OCI-LY1 (cell line): ENCODE measurements around the gene NOXA1.
A peak's percentile ranks its signal among the peaks of the same experiment; 100 is the strongest.

Source experiments
- H2AFZ ChIP-seq: fragments of 200-600 bp; sonication (generic), shearing (Covaris generic); 2 replicates; pipeline ENCODE4 v1.6.0; 2014; ENCODE audit warnings: antibody characterized with exemption, mild to moderate bottlenecking, low read length
- H3F3A ChIP-seq: fragments of 200-600 bp; sonication (generic), shearing (Covaris generic); 2 replicates; pipeline ENCODE4 v1.6.0; 2014; ENCODE audit warnings: mild to moderate bottlenecking, antibody characterized with exemption, low read length, moderate library complexity; ENCODE audit not compliant: insufficient read depth
- H3K27ac ChIP-seq: fragments of 200-600 bp; sonication (generic); 2 replicates; pipeline ENCODE4 v1.5.1; 2014; ENCODE audit warnings: low read length, mixed run types, mild to moderate bottlenecking, low read depth; ENCODE audit not compliant: poor library complexity, severe bottlenecking
- H3K27me3 ChIP-seq: fragments of 200-600 bp; sonication (generic); 2 replicates; pipeline ENCODE4 v1.6.0; 2014; ENCODE audit warnings: antibody characterized with exemption, mild to moderate bottlenecking, low read length, moderate library complexity; ENCODE audit not compliant: insufficient read depth
- H3K36me3 ChIP-seq: fragments of 200-600 bp; sonication (generic); 2 replicates; pipeline ENCODE4 v1.6.1; 2014; ENCODE audit warnings: mild to moderate bottlenecking, antibody characterized with exemption, low read length, moderate library complexity, mixed read lengths; ENCODE audit not compliant: insufficient read depth
- H3K4me1 ChIP-seq: fragments of 200-600 bp; sonication (generic); 2 replicates; pipeline ENCODE4 v1.5.1; 2014; ENCODE audit warnings: mild to moderate bottlenecking, low read length, moderate library complexity; ENCODE audit not compliant: insufficient read depth, severe bottlenecking
- H3K4me2 ChIP-seq: fragments of 200-600 bp; sonication (generic), shearing (Covaris generic); 2 replicates; pipeline ENCODE4 v1.6.1; 2014; ENCODE audit warnings: low read length
- H3K4me3 ChIP-seq: fragments of 200-600 bp; sonication (generic); 2 replicates; pipeline ENCODE4 v1.5.1; 2014; ENCODE audit warnings: low read length, low read depth, mild to moderate bottlenecking, mixed read lengths; ENCODE audit not compliant: poor library complexity, severe bottlenecking
- H3K79me2 ChIP-seq: fragments of 200-600 bp; shearing (Covaris generic); 2 replicates; pipeline ENCODE4 v1.6.1; 2016; ENCODE audit warnings: mixed run types, low read length, mixed read lengths; ENCODE audit not compliant: insufficient read depth
- H3K9ac ChIP-seq: fragments of 200-600 bp; sonication (generic), shearing (Covaris generic); 2 replicates; pipeline ENCODE4 v1.6.1; 2014; ENCODE audit warnings: mild to moderate bottlenecking, low read length, mixed read lengths
- H3K9me2 ChIP-seq: fragments of 200-600 bp; sonication (generic), shearing (Covaris generic); 2 replicates; pipeline ENCODE4 v1.6.1; 2014; ENCODE audit warnings: low read depth, mild to moderate bottlenecking, low read length, mixed read lengths
- H3K9me3 ChIP-seq: fragments of 200-600 bp; shearing (Covaris generic); 2 replicates; pipeline ENCODE4 v1.6.1; 2014; ENCODE audit warnings: low read length, mixed read lengths
- H4K20me1 ChIP-seq: fragments of 200-600 bp; sonication (generic), shearing (Covaris generic); 2 replicates; pipeline ENCODE4 v1.6.0; 2016; ENCODE audit warnings: mild to moderate bottlenecking, low read length; ENCODE audit not compliant: insufficient read depth
- EZH2 ChIP-seq: fragments of 200-600 bp; sonication (generic), shearing (Covaris generic); IDR thresholded peaks from 2 replicates; pipeline ENCODE4 v1.8.0; 2017; ENCODE audit warnings: borderline replicate concordance, mixed run types, mild to moderate bottlenecking, antibody characterized with exemption, low read length, moderate library complexity, mixed read lengths
- TF ChIP-seq, protein P1 (sequence below): fragments of 200-600 bp; sonication (generic), shearing (Covaris generic); IDR thresholded peaks from 2 replicates; pipeline ENCODE4 v1.5.1; 2017; ENCODE audit warnings: mild to moderate bottlenecking, antibody characterized with exemption, low read length, moderate library complexity, mixed read lengths

NOXA1 gene

DNA sequence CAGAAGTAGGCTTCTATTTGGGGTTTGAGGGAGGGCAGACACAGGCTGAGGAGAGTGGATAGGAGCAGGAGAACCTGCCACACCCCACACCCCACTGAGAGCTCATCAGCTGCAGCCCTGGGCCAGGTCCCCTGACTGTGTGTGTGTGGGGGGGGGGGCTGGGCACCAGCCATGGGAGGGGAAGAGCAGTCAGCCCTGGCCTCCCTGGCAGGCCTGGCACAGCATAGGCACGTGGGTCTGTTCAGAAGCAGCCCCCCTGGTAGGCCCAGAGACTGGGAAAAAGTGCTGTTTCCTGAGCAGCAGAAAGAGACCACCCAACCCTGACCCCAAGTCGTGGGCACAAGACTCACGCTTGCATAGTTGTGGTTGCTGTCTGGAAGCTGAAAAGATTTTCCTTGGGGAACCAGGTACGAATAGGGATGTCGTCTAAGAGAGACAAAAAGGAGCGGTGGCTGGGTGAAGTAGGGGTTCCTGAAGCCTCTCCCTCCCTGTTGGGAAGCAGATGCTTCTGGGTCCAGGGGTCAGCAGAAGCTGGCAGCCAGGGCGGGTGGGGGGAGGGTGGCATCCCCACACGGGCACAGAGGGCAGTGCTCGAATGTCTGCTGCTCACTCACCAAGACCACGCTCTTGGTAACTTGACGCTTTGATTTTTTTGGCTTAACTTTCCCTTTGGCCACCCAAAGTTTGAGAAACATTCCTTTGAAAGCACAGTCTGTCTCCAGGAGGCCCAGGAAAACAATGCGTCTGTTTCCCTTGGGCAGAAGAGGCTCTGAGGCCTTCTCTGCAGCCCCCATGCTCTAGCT lies 33.1 kb downstream of the NOXA1 start:
- no peak overlapping the region for H3K4me2 ChIP-seq
- TF ChIP-seq, protein P1, sequence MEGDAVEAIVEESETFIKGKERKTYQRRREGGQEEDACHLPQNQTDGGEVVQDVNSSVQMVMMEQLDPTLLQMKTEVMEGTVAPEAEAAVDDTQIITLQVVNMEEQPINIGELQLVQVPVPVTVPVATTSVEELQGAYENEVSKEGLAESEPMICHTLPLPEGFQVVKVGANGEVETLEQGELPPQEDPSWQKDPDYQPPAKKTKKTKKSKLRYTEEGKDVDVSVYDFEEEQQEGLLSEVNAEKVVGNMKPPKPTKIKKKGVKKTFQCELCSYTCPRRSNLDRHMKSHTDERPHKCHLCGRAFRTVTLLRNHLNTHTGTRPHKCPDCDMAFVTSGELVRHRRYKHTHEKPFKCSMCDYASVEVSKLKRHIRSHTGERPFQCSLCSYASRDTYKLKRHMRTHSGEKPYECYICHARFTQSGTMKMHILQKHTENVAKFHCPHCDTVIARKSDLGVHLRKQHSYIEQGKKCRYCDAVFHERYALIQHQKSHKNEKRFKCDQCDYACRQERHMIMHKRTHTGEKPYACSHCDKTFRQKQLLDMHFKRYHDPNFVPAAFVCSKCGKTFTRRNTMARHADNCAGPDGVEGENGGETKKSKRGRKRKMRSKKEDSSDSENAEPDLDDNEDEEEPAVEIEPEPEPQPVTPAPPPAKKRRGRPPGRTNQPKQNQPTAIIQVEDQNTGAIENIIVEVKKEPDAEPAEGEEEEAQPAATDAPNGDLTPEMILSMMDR = no peak
- peak overlapping the region; percentile 33 for H3K27ac ChIP-seq
- no peak overlapping the region for H3K4me3 ChIP-seq
- H3K9ac ChIP-seq = no peak overlapping the region
- no peaks in the 10 kb centered on the region for H4K20me1 ChIP-seq
- peaks cover 27% of the 10 kb centered on the region for H3K36me3 ChIP-seq
- peaks cover 40% of the 10 kb centered on the region for H3K4me1 ChIP-seq
- H3F3A ChIP-seq = no peaks in the 10 kb centered on the region
- H3K9me3 ChIP-seq = no peaks in the 10 kb centered on the region
- H3K79me2 ChIP-seq = no peaks in the 10 kb centered on the region
- H3K27me3 ChIP-seq = no peaks in the 10 kb centered on the region
- no peaks in the 10 kb centered on the region for H3K9me2 ChIP-seq
- no peak overlapping the region for H2AFZ ChIP-seq

DNA sequence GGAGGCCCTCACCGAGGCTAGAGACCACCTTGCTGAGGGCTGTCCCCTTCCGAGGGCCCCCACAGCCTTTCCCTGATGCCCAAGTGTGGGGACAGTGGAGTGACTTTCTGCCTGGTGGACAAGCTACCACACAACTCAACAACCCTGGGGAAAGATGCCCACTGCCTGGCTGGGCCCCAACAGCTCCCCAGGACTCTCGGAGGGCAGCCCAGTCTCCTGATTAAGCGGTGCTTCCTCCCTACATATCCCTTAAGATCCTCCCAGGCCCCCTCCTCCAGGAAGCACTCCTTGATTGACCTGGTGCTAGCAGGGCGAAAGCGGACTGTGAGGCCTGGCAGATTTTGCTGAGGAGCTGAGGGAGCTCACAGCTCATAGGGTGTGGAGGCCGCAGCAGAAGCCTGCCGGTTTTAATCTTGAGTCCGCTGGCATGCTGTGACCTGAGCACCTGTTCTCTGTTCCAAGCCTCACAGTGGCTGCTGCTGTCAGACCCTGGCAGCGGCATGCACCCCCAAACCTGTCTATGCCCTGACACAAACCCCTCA lies 33.7 kb downstream of the NOXA1 start:
- Histone ChIP-seq H3K9me2 (no peaks in the 10 kb centered on the region), H3K4me2 (no peak overlapping the region), H3K27ac (no peak overlapping the region), H3F3A (no peaks in the 10 kb centered on the region), H4K20me1 (no peaks in the 10 kb centered on the region), H3K9ac (no peak overlapping the region), H3K4me3 (no peak overlapping the region), H3K79me2 (no peaks in the 10 kb centered on the region), H3K9me3 (no peaks in the 10 kb centered on the region), H3K4me1 (peaks cover 44% of the 10 kb centered on the region), H3K36me3 (peaks cover 27% of the 10 kb centered on the region), H2AFZ (no peak overlapping the region), H3K27me3 (no peaks in the 10 kb centered on the region; the same call in 1 of the 2 replicates)
- no peak for TF ChIP-seq EZH2
- TF ChIP-seq, protein P1 = no peak

DNA sequence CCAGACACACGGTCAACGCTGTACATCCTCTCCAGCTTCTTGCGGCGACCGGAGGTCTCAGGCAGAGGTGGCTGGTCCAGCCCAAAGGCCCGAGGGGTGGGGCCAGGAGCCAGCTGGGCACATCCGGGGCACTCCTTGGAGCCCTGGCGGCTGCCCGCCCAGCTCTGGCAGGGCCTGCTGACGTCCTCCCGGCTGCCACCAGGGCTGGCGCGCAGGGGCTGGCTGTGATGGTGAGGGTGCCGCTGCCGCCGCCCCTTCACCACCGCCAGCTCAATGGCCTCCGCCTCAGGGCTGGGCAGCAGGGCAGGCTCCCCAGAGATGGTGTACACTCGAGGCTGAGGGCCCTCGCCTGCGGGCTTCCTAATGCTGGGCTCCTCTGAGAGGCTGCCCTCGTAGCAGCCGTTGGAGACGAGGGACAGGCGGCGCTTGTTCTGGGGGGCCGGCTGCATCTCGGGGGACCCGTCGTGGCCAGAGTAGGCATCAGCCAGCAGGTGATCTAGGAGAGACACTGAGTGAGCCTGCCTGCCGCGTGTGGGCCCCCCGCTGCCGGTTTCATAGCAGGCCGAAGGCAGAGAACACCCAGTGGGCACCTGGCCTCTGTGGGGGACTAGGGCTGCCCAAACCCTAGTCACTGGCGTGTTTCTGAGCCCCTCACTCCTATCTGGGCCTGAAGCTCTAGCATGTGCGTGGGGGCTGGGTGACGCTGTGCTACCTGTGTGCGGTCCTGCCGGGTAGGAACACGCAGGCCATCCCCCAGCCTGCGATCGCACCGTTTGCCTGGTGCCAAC lies 34.4 kb downstream of the NOXA1 start:
- Histone ChIP-seq H3K4me1 (peaks cover 50% of the 10 kb centered on the region), H3F3A (no peaks in the 10 kb centered on the region)

More for the DNA sequence above, 34.4 kb downstream of the NOXA1 start:
- Histone ChIP-seq H3K27ac (no peak overlapping the region), H3K4me2 (peak overlapping the region; percentile 67), H2AFZ (no peak overlapping the region), H3K27me3 (peaks cover 2% of the 10 kb centered on the region; the same call in 1 of the 2 replicates), H3K4me3 (peak overlapping the region; percentile 65), H3K36me3 (peaks cover 23% of the 10 kb centered on the region), H3K9me3 (no peaks in the 10 kb centered on the region), H3K9me2 (no peaks in the 10 kb centered on the region), H3K79me2 (no peaks in the 10 kb centered on the region), H3K9ac (no peak overlapping the region; the same call in 1 of the 2 replicates), H4K20me1 (no peaks in the 10 kb centered on the region)
- TF ChIP-seq, protein P1 = no peak
- TF ChIP-seq EZH2 = no peak
